Measurements from ENCODE around the gene SMTNL1.

Gene SMTNL1

DNA sequence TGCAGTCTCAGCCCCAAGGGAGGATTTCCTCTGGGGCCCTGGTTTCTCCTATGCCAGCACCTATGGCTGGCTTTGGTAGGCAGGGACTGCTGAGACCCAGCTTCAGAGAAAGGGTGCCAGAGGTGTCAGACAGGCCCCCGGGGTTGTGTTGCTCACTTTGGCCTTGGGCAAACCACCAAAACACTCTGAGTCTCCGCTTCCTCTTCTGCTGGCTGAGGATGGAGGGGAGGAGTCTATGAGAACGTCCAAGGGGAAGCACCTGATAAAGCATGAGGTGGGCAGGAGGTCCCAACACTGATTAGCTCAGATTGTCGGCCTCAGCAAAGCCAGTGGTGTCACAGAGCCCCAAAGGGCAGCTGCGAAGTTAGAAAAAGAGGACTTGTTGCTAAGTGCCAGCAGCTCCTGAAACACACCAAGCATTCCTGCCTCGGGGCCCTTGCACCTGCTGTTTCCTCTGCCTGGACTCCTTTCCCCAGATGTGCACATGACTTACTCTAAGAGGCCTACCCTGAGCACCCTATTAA lies 10.5 kb downstream of the SMTNL1 start:
- no peak overlapping the region for H3K27ac ChIP-seq
- TF ChIP-seq, protein P1, sequence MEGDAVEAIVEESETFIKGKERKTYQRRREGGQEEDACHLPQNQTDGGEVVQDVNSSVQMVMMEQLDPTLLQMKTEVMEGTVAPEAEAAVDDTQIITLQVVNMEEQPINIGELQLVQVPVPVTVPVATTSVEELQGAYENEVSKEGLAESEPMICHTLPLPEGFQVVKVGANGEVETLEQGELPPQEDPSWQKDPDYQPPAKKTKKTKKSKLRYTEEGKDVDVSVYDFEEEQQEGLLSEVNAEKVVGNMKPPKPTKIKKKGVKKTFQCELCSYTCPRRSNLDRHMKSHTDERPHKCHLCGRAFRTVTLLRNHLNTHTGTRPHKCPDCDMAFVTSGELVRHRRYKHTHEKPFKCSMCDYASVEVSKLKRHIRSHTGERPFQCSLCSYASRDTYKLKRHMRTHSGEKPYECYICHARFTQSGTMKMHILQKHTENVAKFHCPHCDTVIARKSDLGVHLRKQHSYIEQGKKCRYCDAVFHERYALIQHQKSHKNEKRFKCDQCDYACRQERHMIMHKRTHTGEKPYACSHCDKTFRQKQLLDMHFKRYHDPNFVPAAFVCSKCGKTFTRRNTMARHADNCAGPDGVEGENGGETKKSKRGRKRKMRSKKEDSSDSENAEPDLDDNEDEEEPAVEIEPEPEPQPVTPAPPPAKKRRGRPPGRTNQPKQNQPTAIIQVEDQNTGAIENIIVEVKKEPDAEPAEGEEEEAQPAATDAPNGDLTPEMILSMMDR (conservative IDR thresholded peaks at IDR 0.05): no peak

DNA sequence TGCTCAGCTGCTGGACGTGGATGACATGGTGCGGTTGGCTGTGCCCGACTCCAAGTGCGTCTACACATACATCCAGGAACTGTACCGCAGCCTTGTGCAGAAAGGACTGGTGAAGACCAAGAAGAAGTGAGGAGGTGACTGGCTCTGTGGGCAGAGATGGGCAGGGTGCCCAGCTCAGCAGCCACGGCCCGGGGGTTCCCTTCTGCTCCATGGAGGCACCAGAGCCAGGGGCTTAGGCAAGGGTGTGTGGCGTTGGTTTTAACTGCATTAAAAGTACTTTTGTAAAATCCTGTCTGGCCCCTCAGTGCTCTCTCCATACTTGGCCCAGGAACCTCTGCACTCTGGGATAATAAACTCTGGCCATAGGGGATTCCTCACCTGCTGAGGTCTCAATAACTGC lies 12.6 kb downstream of the SMTNL1 start:
- TF ChIP-seq, protein P1 (conservative IDR thresholded peaks at IDR 0.05): no peak

DNA sequence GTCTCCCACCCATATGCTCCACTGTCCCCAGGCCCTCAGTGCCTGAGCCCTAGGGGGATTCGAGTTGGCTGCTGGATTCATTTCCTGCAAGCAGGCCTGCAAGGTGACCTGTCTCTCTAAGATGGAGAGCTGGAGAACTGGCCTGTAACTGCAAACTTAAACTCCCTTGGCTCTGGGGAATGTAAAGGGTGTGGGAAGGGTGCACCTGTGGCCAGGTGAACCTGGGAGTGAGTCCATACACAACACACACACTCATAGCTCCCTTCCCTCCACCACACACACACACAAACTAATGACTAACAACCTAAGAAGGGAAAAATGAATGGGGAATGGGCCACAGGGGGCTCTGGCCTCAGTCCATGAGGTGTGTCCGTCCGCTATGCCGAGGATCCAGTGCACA lies 14.5 kb downstream of the SMTNL1 start:
- TF ChIP-seq, protein P1 (conservative IDR thresholded peaks at IDR 0.05): no peak
- no peak overlapping the region for H3K27ac ChIP-seq

More for the DNA sequence above, 12.6 kb downstream of the SMTNL1 start:
- H3K27ac ChIP-seq: no peak overlapping the region

DNA sequence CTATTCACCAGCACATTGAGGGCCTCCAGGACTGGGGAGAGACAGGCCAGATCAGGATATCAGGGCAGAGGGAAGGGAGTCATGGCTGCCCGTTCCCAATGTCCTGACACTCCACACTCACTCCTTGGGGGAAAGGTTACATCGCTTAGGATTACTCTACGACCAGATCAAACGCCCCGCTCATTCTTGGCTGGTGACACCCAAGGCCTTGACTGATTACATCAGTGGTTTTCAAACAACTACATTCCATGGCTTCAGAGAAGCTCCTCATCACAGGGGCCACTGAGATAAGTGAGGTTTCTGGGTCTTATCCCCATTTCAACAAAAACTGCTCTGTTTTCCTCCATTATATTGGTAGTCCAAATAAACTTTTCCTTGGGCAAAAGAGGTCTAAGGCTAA lies 15.1 kb downstream of the SMTNL1 start:
- no peak overlapping the region for H3K27ac ChIP-seq
- TF ChIP-seq, protein P1 (conservative IDR thresholded peaks at IDR 0.05): no peak

DNA sequence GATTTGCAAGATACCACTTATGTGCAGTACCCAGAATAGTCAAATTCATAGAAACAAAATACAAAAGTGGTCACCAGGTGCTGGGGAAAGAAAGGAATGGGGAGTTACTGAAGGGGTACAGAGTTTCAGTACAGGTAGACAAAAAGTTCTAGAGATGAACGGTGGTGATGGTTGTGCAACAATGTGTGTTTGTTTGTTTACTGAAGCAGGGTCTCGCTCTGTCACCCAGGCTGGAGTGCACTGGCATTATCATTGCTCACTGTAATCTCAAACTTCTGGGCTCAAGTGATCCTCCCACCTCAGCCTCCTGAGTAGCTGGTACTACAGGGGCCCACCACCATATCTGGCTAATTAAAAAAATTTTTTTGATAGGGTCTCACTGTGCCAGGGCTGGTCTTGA lies 18.0 kb downstream of the SMTNL1 start:
- H3K27ac ChIP-seq: no peak overlapping the region
- TF ChIP-seq, protein P1 (conservative IDR thresholded peaks at IDR 0.05): no peak

DNA sequence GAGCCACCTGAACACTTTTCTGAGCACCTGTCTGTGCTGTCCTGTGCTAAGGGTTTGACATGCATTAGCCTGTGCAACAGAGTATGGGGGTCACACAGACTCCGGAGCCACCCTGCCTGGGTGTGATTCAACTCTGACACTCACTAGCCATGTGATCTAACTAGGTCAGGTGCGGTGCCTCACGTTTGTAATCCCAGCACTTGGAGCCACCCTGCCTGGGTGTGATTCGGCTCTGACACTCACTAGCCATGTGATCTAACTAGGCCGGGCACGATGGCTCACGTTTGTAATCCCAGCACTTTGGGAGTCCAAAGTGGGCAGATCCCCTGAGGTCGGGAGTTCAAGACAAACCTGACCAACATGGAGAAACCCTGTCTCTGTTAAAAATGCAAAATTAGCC lies 18.6 kb downstream of the SMTNL1 start:
- no peak overlapping the region for H3K27ac ChIP-seq
- TF ChIP-seq, protein P1 (conservative IDR thresholded peaks at IDR 0.05): no peak

DNA sequence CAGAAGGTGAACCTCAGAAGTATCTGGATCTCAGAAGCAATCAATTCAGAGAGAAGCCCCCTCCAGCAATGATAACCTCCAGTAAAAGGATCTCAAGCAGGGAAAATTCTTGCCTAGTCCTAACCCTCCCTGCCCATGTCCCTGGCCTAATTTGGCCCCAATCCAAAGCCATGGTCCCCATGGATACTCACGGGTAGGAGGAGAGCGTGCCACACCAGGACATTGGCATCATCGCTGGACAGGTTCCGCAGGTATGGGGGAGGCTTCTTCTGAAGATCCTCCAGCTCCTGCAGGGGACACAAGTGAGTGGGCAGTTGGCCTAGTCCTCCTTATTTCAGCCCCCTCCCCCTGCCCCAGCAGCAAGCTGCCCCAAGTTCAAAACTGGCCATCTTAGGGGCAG lies 22.8 kb downstream of the SMTNL1 start:
- H3K27ac ChIP-seq: peak overlapping the region; percentile 75
- TF ChIP-seq, protein P1 (conservative IDR thresholded peaks at IDR 0.05): no peak

All from VCaP (cell line).